Muscle layer of duodenum (tissue), 2 donors: ENCODE data around the gene CAMK1D.

ENCODE experiments used
- H3K27ac ChIP-seq: one replicate; pipeline ENCODE4 v1.7.0; 2013; ENCODE audit warnings: mild to moderate bottlenecking, low read length
- H3K27me3 ChIP-seq: one replicate; pipeline ENCODE4 v1.7.0; 2013; ENCODE audit warnings: low read depth, mild to moderate bottlenecking, control low read depth, low read length
- H3K36me3 ChIP-seq, 2 donors: one replicate each; pipeline ENCODE4 v1.7.0; 2013; ENCODE audit warnings: low read length in 2 of 2, control low read depth in 1 of 2, mild to moderate bottlenecking in 1 of 2; ENCODE audit not compliant: insufficient read depth in 2 of 2, control insufficient read depth in 1 of 2
- H3K4me1 ChIP-seq, 2 donors: one replicate each; pipeline ENCODE4 v1.7.0; 2013; ENCODE audit warnings: low read length in 2 of 2, mild to moderate bottlenecking in 2 of 2, control low read depth in 1 of 2, moderate library complexity in 1 of 2; ENCODE audit not compliant: insufficient read depth in 2 of 2, control insufficient read depth in 1 of 2
- H3K4me3 ChIP-seq, 2 donors: one replicate each; pipeline ENCODE4 v1.7.0; 2013; ENCODE audit warnings: low read length in 2 of 2, low read depth in 1 of 2, mild to moderate bottlenecking in 1 of 2
- H3K9me3 ChIP-seq, 2 donors: one replicate each; pipeline ENCODE4 v1.7.0; 2013; ENCODE audit warnings: low read length in 2 of 2, control low read depth in 1 of 2, mild to moderate bottlenecking in 1 of 2; ENCODE audit not compliant: control insufficient read depth in 1 of 2
- donor health status: healthy.

Gene CAMK1D

GRCh38 chr10:12559578-12560178 lies 210.3 kb downstream of the CAMK1D start:
- no peaks in the 10 kb centered on the region for H3K4me1 ChIP-seq
- H3K4me3 ChIP-seq, result no peak overlapping the region
- no peaks in the 10 kb centered on the region for H3K9me3 ChIP-seq

GRCh38 chr10:12561307-12561706 lies 212.0 kb downstream of the CAMK1D start:
- no peaks in the 10 kb centered on the region for H3K36me3 ChIP-seq
- H3K4me1 ChIP-seq, result no peaks in the 10 kb centered on the region
- no peaks in the 10 kb centered on the region for H3K9me3 ChIP-seq
- no peaks in the 10 kb centered on the region for H3K27me3 ChIP-seq
- no peak overlapping the region for H3K27ac ChIP-seq
- H3K4me3 ChIP-seq, result no peak overlapping the region

More at GRCh38 chr10:12559578-12560178, 210.3 kb downstream of the CAMK1D start:
- H3K27ac ChIP-seq, result no peak overlapping the region
- H3K36me3 ChIP-seq, result no peaks in the 10 kb centered on the region
- H3K27me3 ChIP-seq, result no peaks in the 10 kb centered on the region

- Histone ChIP-seq H3K27ac (no peak overlapping the region), H3K36me3 (no peaks in the 10 kb centered on the region), H3K4me3 (no peak overlapping the region), H3K4me1 (no peaks in the 10 kb centered on the region), H3K9me3 (no peaks in the 10 kb centered on the region), H3K27me3 (no peaks in the 10 kb centered on the region)
Measured at GRCh38 chr10:12561720-12562119, 212.4 kb downstream of the CAMK1D start.

- H3K4me3 ChIP-seq, result no peak overlapping the region
- H3K4me1 ChIP-seq, result no peaks in the 10 kb centered on the region
- H3K9me3 ChIP-seq, result no peaks in the 10 kb centered on the region
- H3K36me3 ChIP-seq, result no peaks in the 10 kb centered on the region
- H3K27ac ChIP-seq, result no peak overlapping the region
- H3K27me3 ChIP-seq, result no peaks in the 10 kb centered on the region
Measured at GRCh38 chr10:12563489-12563888, 214.1 kb downstream of the CAMK1D start.

- no peak overlapping the region for H3K4me3 ChIP-seq
- H3K9me3 ChIP-seq, result no peaks in the 10 kb centered on the region
- H3K4me1 ChIP-seq, result no peaks in the 10 kb centered on the region
- no peak overlapping the region for H3K27ac ChIP-seq
- no peaks in the 10 kb centered on the region for H3K36me3 ChIP-seq
- no peaks in the 10 kb centered on the region for H3K27me3 ChIP-seq
Measured at GRCh38 chr10:12564173-12564572, 214.8 kb downstream of the CAMK1D start.

GRCh38 chr10:12566161-12567115 lies 217.1 kb downstream of the CAMK1D start:
- Histone ChIP-seq H3K4me3 (no peak overlapping the region), H3K27me3 (no peaks in the 10 kb centered on the region), H3K4me1 (no peaks in the 10 kb centered on the region), H3K36me3 (no peaks in the 10 kb centered on the region), H3K9me3 (no peaks in the 10 kb centered on the region), H3K27ac (no peak overlapping the region)

GRCh38 chr10:12568391-12569009 lies 219.2 kb downstream of the CAMK1D start:
- no peaks in the 10 kb centered on the region for H3K9me3 ChIP-seq
- H3K27me3 ChIP-seq, result no peaks in the 10 kb centered on the region
- H3K4me1 ChIP-seq, result no peaks in the 10 kb centered on the region
- H3K36me3 ChIP-seq, result no peaks in the 10 kb centered on the region
- no peak overlapping the region for H3K27ac ChIP-seq
- H3K4me3 ChIP-seq, result no peak overlapping the region

- Histone ChIP-seq H3K4me3 (no peak overlapping the region), H3K27ac (no peak overlapping the region), H3K27me3 (no peaks in the 10 kb centered on the region), H3K9me3 (no peaks in the 10 kb centered on the region), H3K4me1 (no peaks in the 10 kb centered on the region), H3K36me3 (no peaks in the 10 kb centered on the region)
Measured at GRCh38 chr10:12572281-12572680, 222.9 kb downstream of the CAMK1D start.

GRCh38 chr10:12577610-12578009 lies 228.3 kb downstream of the CAMK1D start:
- H3K27me3 ChIP-seq, result no peaks in the 10 kb centered on the region
- H3K4me3 ChIP-seq, result no peak overlapping the region
- no peak overlapping the region for H3K27ac ChIP-seq
- H3K4me1 ChIP-seq, result peaks cover 0 to 9% of the 10 kb centered on the region in 2 donors
- no peaks in the 10 kb centered on the region for H3K36me3 ChIP-seq
- no peaks in the 10 kb centered on the region for H3K9me3 ChIP-seq

- no peak overlapping the region for H3K27ac ChIP-seq
- peaks cover 0 to 9% of the 10 kb centered on the region in 2 donors for H3K4me1 ChIP-seq
- H3K27me3 ChIP-seq, result no peaks in the 10 kb centered on the region
- no peaks in the 10 kb centered on the region for H3K9me3 ChIP-seq
- no peak overlapping the region for H3K4me3 ChIP-seq
- H3K36me3 ChIP-seq, result no peaks in the 10 kb centered on the region
Measured at GRCh38 chr10:12579954-12580858, 230.9 kb downstream of the CAMK1D start.
